Measurements from ENCODE around the gene CDH23.

The CDH23 gene

DNA sequence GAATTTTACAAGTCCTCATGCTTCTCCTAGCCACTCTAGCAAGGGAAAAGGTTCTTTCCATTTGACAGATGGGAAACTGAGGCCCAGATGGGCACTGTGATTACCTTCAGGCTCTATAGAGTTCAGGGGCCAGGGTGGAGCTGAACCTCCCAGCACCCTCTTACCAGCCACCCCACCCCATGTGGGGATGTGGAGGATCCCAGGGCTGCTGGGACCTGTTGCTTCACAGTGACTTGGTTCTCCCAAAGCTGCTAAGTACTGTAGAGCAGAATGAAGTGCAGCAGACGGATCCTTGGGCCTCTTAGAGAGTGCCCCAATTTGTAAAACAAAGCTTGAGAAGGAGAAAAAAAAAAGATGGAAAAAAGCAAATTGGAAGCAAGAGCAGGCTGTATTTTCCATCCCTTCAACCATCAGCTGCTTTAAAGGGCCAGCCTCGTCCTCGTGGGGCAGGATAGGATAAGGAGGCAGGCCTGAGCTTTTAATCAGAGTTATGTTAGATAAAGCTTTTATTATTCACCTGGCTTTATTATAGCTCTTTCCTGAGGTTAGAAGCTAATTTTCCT is 147.0 kb downstream of the CDH23 start:
- DNase-seq: no peak

DNA sequence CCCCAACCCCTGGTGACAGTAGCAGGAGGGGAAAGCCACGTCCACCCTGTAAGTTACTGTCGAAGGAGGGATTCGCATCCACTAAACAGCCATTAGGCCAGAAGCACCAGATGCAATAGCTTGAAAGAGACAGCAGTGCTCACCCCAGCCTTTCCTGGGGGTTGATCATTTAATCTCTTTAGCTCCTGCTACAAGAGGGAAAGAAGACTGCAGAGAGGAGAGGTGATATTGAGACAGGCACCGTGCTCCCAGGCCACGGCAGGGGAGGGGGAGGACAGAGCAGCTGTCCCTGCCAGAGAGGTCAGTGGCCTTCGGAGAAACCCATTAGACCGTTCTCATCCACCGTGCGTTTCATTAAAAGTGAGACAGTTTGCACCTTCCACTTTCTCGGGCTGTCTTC is 148.3 kb downstream of the CDH23 start:
- DNase-seq: no peak

DNA sequence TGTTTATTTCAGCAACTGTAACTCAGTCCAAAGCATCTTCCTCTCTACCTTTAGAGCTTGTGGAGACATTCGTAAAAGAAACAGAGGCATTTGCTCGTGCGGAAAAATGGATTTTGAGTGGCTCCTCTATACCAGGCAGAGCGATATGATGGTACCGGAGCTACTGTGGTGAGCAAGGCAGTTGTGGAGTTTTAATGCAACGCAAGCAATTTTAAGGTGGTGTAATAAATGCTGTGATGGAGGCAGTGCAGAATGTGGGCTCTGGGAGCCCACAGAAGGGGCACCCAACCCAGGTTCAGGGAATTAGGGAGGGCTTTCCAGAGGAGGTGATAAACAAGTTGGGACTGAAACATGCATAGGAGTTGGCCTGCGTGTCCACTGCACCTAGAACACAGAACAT is 149.5 kb downstream of the CDH23 start:
- no peak for DNase-seq

DNA sequence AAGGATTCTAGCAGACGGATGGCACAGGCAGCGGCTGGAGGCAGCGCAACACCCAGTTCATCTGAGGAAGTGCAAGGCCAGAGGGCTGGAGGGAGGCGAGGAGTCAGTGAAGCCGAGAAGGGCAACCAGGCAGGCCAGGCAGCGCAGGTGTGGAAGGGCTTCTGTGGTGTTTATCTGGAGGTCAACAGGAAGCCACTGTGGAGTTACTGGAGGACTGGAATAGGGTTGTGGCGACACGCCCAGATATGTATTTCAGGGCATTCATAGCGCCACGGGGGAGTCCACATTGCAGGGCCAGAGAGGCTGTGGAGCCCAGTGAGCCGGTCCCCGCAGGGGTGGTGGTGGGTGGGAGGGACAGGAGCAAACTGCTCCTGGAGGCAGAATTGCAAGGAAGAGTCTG is 150.6 kb downstream of the CDH23 start:
- no peak for DNase-seq

DNA sequence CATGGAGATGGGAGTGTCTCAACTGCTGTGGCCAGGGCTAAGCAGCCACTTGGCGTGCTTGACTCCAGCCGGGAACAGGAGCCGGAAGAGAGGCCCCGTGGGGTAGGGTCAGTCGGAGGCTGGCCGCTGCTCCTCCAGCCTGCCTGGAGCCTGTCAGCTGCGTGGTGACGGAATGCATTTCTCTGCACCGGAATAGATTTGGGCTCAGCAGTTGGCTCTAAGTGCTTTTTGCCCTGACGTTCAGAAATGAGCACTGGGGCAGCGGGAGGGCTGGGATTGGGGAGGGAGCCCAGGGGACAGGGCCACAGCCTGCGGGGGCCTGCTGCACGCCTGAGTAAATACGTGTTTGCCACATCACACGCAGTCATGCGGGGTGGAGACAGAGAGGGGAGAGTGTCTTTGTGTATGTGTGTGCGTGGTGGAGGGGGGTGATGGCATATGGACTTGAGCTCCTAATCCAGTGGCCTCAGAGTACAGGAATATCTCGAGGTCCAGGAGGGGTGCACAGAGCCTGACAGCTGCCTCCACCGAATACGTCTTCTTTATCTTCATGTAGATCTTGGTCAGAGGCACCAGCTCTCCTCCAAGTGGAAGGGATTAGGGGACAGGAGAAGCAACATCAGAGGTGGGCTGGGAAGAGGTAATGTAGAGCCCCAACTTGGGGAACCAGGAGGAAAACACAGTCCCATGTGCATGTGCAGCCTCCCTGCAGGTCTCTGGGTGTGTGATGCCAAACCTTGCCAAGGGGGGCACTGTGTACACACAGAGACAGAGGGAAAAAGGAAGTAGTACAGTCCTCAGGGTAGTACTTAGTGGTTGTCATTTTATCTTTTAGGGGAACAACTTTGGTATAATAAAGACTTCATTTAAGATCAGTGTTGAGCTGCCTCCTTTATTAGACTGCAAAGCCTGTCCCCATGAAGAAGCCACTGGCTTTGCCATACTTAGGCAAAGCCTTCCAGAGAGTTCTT is 151.4 kb downstream of the CDH23 start:
- no peak for DNase-seq

DNA sequence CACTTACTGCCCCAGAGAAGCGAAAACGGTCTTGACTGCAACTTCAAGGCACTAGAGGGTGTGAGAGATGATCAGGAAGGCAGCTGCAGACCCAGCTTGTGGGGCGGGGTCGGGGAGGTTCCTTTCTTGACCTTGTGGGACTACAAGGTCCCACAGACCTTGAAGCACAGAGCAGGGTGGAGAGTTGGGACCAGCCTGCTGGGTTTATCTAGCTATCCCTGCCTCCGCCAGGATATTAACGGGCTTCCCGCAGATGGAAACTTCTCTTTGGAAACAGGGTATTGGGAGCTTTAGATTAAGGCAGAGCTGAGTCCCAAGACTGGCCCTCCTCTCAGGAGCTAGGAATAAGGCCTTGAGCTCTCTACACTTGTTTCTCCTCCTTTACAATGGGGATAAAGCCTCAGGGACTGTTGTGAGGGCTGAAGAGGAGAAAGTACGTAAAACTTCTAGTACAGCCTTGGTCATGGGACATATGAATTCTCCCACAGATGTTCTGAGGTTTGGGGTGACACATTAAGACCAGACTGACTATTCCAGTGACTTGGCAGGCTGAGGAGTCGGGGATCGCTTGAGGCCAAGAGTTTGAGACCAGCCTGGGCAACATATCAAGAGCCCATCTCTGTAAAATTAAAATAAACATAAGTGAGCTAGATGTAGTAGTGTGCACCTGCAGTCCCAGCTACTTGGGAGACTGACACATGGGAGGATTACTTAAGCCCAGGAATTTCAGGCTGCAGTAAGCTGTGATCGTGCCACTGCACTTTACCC is 153.2 kb downstream of the CDH23 start:
- DNase-seq: no peak

DNA sequence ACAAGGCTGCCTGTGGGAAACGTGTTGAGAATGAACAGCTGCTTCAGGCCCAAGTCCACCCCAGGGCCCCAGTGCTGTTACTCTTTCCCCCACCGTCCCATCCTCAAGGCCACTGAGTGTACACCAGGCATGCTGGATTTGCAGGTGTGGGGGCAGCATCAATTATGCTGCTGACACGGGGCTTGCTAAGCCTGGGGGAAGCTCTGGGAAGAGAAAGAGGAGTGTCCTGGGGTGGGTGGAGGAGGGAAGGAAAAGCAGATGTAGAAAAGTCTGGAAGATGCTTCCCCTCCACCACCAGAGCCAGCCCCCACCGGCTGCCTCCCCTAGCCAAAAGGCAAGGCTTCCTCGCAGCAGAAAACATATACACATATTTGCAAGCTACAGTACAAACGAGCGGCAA is 153.9 kb downstream of the CDH23 start:
- no peak for DNase-seq

DNA sequence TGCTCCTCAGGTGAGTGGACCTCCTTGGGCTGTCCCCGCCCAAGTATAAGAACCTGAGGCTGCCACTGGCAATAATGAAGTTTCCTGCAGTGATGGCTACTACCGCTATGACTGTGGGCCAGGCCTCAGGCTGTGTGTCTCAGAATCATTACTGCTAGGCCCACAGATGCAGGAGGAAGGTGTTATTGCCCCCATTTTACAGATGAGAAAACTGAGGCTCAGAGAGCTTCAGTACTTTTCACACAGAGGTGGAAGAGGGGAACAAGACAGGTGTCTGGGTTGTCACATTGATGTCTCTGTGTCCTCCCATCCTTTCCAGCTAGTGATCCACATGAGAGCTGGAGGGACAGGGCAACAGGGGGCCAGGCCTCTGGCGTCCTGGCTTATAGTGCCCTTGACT is 155.2 kb downstream of the CDH23 start:
- DNase-seq: no peak

DNA sequence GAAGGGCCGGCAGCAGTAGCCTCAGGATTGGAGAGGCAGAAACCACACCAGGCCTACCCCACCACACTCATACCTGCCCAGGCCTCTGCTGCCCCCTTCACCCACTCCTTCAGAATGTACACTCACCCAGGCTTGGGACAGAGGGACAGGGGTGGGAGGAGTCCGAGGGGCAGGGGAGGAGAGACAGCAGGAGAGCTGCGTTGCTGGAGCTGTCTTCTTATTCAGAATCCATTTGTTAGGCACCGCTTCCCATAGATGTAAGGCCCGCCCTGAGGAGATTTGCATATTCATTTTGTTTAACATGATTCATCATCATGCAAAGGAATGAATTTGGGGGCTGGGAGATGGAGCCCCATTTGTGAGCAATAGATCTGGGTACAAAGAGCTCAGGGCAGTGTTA is 156.7 kb downstream of the CDH23 start:
- DNase-seq: no peak

DNA sequence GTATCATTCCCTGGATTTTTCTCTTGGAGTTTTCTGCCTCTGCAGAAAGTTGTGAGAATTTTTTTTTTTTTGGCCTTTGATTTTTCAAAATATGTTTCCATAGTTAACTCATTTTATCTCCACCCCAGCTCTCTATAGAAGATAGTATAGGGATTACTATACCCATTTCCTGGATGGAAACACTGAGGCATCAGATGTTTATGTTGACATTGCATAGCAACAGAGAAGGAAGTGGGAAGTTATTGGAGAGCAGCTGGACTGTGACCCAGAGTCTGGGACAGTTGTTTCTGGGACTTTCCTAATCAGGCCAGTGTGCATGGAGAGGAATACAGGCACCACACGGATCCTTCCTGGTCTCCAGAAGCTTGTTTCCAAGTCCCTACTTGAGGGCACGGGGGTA is 158.0 kb downstream of the CDH23 start:
- DNase-seq: no peak

DNA sequence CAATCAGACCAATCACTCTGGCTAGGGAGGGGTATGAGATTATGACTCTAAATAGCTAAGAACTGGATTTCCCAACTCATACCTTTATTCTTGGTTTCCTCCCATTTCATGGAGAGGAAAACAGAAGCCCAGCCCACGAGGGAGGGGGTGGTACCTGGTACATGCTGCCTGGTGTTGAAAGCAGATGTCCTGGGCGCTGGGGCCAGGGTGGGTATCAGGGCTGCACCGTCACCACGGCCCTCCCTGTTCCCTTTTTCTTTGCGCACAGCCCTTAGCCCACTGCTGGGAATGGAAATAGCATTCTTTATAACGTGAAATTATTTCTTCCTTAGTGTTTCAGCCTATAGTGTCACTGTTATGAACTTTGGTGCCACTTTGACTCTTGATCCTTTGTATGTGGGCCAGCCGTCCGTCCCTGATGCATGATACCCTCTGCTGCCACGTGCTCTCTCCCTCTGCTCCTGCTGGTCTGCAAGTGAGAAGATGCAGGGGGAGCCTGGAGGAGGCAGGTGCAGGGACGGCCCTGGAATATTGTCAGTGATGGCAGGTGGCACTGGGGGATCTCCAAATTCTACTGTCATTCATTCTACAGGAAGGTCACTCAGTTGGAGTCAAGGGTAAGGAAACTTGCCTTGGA is 158.5 kb downstream of the CDH23 start:
- DNase-seq: peak; percentile 4

DNA sequence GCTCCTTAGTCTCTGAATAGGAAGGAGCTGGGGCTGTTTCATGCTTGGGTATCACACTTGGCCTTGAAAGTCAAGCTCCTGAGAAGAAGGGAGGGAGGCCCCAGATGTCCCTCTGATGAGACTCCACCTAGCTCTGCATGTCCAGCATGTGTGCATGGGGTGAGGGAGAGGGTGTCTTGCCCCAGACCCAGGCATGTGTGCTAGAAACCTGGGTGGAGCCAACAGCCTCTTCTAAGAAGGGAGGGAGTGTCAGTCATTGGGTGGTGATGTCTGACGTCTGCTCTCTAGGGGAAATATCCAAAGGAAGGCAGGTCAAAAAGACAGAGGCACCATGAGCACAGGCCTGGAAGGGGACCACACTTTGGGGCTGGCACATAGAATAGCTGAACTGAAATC is 159.0 kb downstream of the CDH23 start:
- no peak for DNase-seq

DNA sequence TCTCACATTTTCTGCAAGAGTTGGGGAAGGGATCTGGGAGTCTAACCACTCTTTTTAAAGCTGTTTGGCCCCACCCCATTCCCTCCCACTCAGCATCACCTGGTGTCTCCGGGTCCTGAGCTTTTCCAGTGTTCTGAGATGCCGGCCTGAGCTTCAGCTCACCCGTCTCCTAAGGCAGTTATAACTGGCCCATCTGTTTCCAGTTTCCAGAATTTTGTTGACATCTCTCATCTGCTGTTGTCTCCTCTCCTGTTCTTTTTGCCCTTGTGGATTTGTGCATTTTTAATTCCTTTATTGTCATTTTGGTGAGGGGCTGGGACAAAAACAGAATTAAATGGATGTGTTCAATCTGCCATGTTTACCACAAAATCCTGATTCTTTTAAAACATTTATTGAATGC is 162.3 kb downstream of the CDH23 start:
- DNase-seq: no peak

DNA sequence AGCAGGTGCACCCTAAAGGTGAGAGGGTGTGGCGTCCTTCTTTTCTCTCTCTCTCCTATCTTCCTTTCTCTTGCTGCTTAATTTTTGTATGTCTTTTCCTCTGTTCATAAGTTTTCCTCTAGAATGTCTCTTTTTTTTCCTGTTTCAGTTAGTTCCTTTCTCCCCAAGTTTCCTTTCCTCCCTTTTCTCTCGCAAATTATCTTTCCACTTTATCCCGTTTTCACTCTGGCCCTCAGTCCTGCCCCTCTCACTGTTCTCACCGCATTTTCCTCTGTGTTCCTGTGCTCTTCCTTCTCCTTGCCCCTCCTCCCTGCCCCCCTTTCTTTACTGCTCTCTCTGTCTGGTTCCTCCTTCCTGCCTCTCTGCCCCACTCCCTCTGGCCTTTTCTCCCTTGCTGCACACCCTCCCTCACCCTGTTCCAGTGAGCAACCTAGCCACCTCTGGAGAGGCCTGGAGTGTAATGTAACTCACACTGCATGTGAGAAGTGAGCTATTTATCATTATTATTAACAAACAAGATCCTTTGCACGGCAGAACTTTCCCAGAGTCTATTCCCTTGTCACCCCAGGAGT is 164.4 kb downstream of the CDH23 start:
- DNase-seq: no peak

DNA sequence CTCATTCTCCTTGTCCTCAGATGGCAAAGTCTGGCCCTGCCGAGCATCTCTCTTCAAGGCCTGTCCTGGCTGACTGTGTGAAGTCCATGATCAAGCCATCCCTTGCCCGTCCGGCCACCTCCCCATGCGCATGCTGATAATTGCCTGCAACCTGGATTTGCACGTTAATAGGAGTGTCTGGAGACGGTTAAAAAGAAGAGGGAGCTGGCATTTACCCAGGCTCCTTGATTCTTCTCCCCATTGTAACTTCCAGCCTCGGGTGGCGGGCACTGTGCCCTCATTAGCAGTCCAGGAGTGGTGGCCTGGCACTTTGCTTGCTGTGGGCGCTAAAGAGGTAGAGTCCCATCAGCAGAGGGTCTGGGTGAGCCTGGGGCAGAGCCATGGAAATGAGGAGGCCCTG is 165.5 kb downstream of the CDH23 start:
- DNase-seq: no peak

DNA sequence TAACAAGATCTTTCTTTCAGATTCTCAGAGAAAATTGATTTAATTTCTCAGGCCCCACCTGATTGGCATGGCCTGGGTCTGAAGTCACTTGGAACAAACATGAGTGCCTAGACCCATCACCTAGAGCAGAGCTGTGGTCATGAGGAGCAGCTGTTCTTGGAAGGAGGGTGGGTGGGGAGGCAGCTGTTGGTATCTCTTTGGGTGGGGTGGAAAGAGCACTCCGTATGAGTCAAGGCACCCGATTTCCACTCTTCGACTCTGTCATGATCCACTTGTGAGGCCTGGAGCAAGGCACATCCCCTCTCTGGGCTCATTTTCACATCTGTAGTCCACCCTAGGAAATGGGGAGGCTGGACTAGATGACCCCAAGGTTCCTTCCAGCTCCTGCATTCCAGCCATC is 166.2 kb downstream of the CDH23 start:
- no peak for DNase-seq

DNA sequence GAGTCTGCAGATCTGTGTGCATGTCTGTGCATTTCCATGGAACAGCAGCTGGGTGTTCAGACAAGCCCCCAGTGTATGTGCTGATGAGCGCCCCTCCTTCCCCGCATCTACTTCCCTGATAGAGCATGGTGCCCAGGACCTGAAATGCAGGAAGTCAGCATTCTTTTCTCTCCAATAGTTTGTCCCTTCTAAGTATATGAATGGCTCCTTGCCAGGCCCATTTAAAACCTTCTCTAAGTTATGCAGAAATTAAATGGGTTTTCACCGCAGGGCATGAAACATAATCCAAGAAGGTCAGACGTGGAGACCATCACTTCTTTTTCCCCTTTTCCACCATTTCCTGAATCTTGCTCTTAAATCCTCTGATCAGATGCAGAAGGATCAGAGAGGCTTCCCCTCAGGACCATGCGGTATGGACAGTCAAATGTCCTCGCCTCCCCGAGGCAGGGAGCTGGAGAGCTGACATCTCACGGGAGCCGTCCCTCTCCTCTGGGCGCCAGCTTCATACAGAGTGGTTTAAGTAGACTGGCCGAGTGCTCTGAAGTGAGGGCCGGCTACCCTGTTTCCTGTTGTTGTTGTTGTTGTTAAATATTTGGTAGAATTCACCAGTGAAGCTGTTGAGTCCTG is 167.6 kb downstream of the CDH23 start:
- no peak for DNase-seq

DNA sequence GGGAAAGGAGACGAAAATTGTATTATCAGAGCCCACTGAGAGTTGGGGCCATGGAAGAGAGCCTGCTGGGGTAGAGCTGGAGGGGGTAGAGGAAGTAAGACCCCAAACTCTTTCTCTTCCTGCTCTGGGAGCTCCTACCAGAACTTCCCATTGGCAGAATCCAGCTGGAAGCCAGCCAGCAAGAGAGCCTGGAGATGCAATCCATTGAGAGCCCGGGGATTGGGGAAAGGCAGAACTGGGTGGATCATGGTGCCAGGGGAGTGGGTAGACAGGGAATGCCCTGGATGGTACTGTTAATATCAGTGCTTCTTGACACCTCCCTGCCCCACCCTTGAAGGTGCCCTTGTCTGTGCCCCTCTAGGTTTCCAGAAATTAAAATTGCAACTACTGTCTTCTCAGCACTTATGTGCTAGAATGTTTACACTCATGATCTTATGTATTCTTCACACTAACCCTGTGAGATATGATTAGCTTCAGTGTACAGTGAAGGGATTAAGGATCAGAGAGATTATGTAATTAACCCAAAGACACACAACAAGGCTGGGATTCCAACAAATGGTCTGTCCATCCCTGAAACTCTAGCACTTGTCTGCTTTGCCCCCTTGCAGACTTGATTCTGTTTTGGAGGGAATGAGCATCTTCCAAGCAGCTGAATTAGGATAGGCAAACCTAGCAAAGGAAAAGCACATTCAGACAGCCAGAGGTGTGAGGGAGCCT is 168.7 kb downstream of the CDH23 start:
- no peak for DNase-seq

DNA sequence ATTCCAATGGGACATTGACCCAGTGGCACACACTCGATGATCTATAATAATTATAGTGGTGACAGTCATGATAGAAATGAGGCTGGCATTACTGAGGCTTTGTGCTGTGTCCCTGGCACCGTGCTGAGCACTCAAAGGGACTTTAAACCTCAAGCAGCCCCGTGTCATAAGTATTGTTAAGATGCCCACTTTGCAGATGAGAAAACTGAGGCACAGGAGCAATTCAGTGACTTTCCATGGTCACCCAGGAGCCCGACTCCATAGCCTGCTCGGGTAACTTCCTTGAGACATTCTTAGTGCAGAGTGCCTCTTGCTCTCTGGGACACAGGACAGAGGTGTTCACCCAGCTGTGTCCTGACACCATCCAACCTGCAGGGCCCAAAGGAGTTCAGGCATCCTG is 170.3 kb downstream of the CDH23 start:
- DNase-seq: no peak

DNA sequence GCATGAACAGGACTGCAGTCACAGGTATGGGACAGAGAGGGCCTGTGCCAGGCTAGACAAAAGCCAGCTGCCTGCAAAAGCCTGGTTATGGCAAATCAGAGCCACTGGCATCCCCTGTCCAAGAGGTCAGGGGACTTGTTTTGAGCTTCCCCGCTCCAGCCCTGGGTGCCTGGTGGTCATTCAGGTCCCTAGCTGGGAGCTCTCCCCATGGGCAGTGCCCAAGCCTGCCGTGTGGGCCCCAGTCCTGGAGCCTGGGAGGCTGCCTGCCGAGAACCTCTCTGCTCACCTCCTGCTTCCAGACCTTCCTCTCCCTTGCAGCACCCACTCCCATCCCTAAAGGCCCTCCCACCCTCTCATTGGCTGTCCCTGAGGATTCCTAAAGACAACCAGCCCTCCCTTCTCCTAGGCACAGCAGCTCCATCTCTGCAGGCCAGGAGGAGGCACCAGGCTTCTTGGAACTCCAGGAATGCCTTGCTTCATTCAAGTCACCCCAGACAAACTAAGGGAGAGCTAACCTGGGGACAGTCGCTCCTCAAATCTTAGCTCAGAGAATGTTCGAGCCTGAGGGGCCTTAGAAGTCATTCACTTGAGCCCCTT is 172.3 kb downstream of the CDH23 start:
- DNase-seq: no peak

Measured in CD4-positive, alpha-beta T cell treated with Interferon gamma for 1 hour (primary cell).